SW480 (cell line): ENCODE measurements around the gene TEAD1.

Experiments
- DNase-seq: peaks from one replicate; pipeline ENCODE4 v3.0.0-alpha.2; 2016; ENCODE audit warnings: low spot score

Gene TEAD1

GRCh38 chr11:12900496-12900895, 226.3 kb downstream of the TEAD1 start:
- peak; percentile 6 for DNase-seq

- no peak for DNase-seq
These were observed 227.1 kb downstream of the TEAD1 start for GRCh38 chr11:12901272-12901671.

- DNase-seq, result no peak
These were observed 227.8 kb downstream of the TEAD1 start for GRCh38 chr11:12901874-12902481.

- no peak for DNase-seq
These were observed 228.7 kb downstream of the TEAD1 start for GRCh38 chr11:12902791-12903486.

GRCh38 chr11:12905435-12905834, 231.2 kb downstream of the TEAD1 start:
- no peak for DNase-seq

- DNase-seq, result no peak
These were observed 232.3 kb downstream of the TEAD1 start for GRCh38 chr11:12906501-12906900.

GRCh38 chr11:12909879-12910278, 235.7 kb downstream of the TEAD1 start:
- no peak for DNase-seq

- no peak for DNase-seq
These were observed 240.2 kb downstream of the TEAD1 start for GRCh38 chr11:12914400-12914912.

GRCh38 chr11:12915093-12915492, 240.9 kb downstream of the TEAD1 start:
- DNase-seq, result no peak

GRCh38 chr11:12917822-12918221, 243.6 kb downstream of the TEAD1 start:
- no peak for DNase-seq

- DNase-seq, result no peak
These were observed 244.4 kb downstream of the TEAD1 start for GRCh38 chr11:12918667-12919066.

- DNase-seq, result no peak
These were observed 248.2 kb downstream of the TEAD1 start for GRCh38 chr11:12922418-12922817.

GRCh38 chr11:12922980-12923507, 248.8 kb downstream of the TEAD1 start:
- no peak for DNase-seq

- no peak for DNase-seq
These were observed 250.4 kb downstream of the TEAD1 start for GRCh38 chr11:12924650-12925049.

GRCh38 chr11:12925520-12925919, 251.3 kb downstream of the TEAD1 start:
- no peak for DNase-seq

GRCh38 chr11:12927221-12927620, 253.0 kb downstream of the TEAD1 start:
- no peak for DNase-seq

- DNase-seq, result no peak
These were observed 253.7 kb downstream of the TEAD1 start for GRCh38 chr11:12927886-12928285.

- DNase-seq, result no peak
These were observed 256.6 kb downstream of the TEAD1 start for GRCh38 chr11:12930850-12931249.

- no peak for DNase-seq
These were observed 258.3 kb downstream of the TEAD1 start for GRCh38 chr11:12932485-12932884.

GRCh38 chr11:12936200-12936599, 262.0 kb downstream of the TEAD1 start:
- DNase-seq, result no peak

GRCh38 chr11:12938590-12939247, 264.5 kb downstream of the TEAD1 start:
- no peak for DNase-seq

GRCh38 chr11:12941671-12942070, 267.4 kb downstream of the TEAD1 start:
- no peak for DNase-seq

- no peak for DNase-seq
These were observed 267.9 kb downstream of the TEAD1 start for GRCh38 chr11:12942157-12942556.
